ENCODE results near the gene UTP11.
A peak's percentile ranks its signal among the peaks of the same experiment; 100 is the strongest.

Gene UTP11

GRCh38 chr1:37998913-37999429, 13.6 kb upstream of the UTP11 start:
- no peak for DNase-seq (ENCODE audit: low spot score)
- TF ChIP-seq CTCF (IDR thresholded peaks at IDR 0.05; ENCODE audit: extremely low read depth, missing control alignments), result no peak

GRCh38 chr1:37999430-38000232, 12.9 kb upstream of the UTP11 start:
- peak; percentile 19 for DNase-seq (ENCODE audit: low spot score)

GRCh38 chr1:38000233-38000528, 12.4 kb upstream of the UTP11 start:
- no peak for TF ChIP-seq CTCF (IDR thresholded peaks at IDR 0.05; ENCODE audit: extremely low read depth, missing control alignments)
- DNase-seq (ENCODE audit: low spot score), result peak; percentile 13

More at GRCh38 chr1:37999430-38000232, 12.9 kb upstream of the UTP11 start:
- no peak for TF ChIP-seq CTCF (IDR thresholded peaks at IDR 0.05; ENCODE audit: extremely low read depth, missing control alignments)

- no peak for TF ChIP-seq CTCF (IDR thresholded peaks at IDR 0.05; ENCODE audit: extremely low read depth, missing control alignments)
These were observed 11.7 kb upstream of the UTP11 start for GRCh38 chr1:38000529-38001455.

GRCh38 chr1:38003261-38004250, 9.0 kb upstream of the UTP11 start:
- TF ChIP-seq CTCF (IDR thresholded peaks at IDR 0.05; ENCODE audit: extremely low read depth, missing control alignments), result no peak
- no peak for DNase-seq (ENCODE audit: low spot score)

More at GRCh38 chr1:38000529-38001455, 11.7 kb upstream of the UTP11 start:
- no peak for DNase-seq (ENCODE audit: low spot score)

GRCh38 chr1:38004284-38005108, 8.0 kb upstream of the UTP11 start:
- no peak for TF ChIP-seq CTCF (IDR thresholded peaks at IDR 0.05; ENCODE audit: extremely low read depth, missing control alignments)

More at GRCh38 chr1:38004284-38005108, 8.0 kb upstream of the UTP11 start:
- no peak for DNase-seq (ENCODE audit: low spot score)
